GM12878 (cell line): Measurements from ENCODE around the gene ZNF148. TPM values are rescaled to one million over a fixed set of nuclear protein-coding genes. Genes with fewer than 3 reads are reported as not detected.
A peak's percentile ranks its signal among the peaks of the same experiment; 100 is the strongest.

Source experiments
- ATAC-seq: fragments of 200-7000 bp; cut with Tn5 transposase; 3 replicates; pipeline ENCODE4 v1.9.1; 2020; ENCODE audit warnings: mild to moderate bottlenecking, moderate library complexity
- BruUV-seq: library from RNA; stranded (reverse); fragments of 400-500 nt; replicated peaks from 2 replicates; lab custom pipeline; 2021; lab: Mats Ljungman, UMichigan
- CTCF ChIA-PET: fragments of 300-600 bp; sonication (Branson Sonifier 250); formaldehyde crosslinking; extraction: SDS; loops from one replicate; lab custom pipeline; 2021; ENCODE audit warnings: inconsistent platforms; lab: Yijun Ruan, JAX
- POLR2A ChIA-PET: fragments of 350-600 bp; formaldehyde crosslinking; extraction: SDS; loops from one replicate; lab custom pipeline; 2021; ENCODE audit warnings: inconsistent platforms; lab: Charles Lee
- RAD21 ChIA-PET: fragments of 300-600 bp; sonication (Branson Sonifier 250); formaldehyde crosslinking; loops from one replicate; lab custom pipeline; 2023; ENCODE audit warnings: antibody characterized with exemption; ENCODE audit not compliant: unreplicated experiment; lab: Charles Lee
- SMC1A ChIA-PET: fragments of 300-600 bp; sonication (Branson Sonifier 250); formaldehyde crosslinking; loops from one replicate; lab custom pipeline; 2023; ENCODE audit not compliant: unreplicated experiment, uncharacterized antibody; lab: Charles Lee
- DNase-seq: peaks from one replicate; pipeline ENCODE4 v3.0.0-alpha.2; 2011; ENCODE audit warnings: low read depth, low spot score
- FAIRE-seq: peaks from 3 replicates; lab custom pipeline; 2011; peaks lifted over from hg19 to GRCh38; lab: Jason Lieb, UNC
- H2AFZ ChIP-seq: 2 replicates; pipeline ENCODE4 v1.6.0; 2011; ENCODE audit warnings: low read depth, low read length, control low read depth; ENCODE audit not compliant: control insufficient read depth
- H3K27ac ChIP-seq: 2 replicates; pipeline ENCODE4 v1.5.1; 2011; ENCODE audit warnings: control low read depth; ENCODE audit not compliant: control insufficient read depth, insufficient read depth
- H3K27me3 ChIP-seq, 2 experiments: replicated peaks in 1 of 2; 2 replicates each; pipeline versions ENCODE4 v1.6.0 to v1.6.1; 2011; ENCODE audit warnings: low read length in 1 of 2; ENCODE audit not compliant: control insufficient read depth in 2 of 2, insufficient read depth in 2 of 2
- H3K36me3 ChIP-seq, 2 experiments: 2 replicates each; pipeline ENCODE4 v1.5.1; 2011; ENCODE audit warnings: low read length in 1 of 2; ENCODE audit not compliant: control insufficient read depth in 2 of 2, insufficient read depth in 2 of 2
- H3K4me1 ChIP-seq: 2 replicates; pipeline ENCODE4 v1.6.1; 2011; ENCODE audit warnings: mild to moderate bottlenecking, low read length, moderate library complexity, mixed read lengths; ENCODE audit not compliant: control insufficient read depth, insufficient read depth
- H3K4me2 ChIP-seq: 2 replicates; pipeline ENCODE4 v1.6.0; 2011; ENCODE audit warnings: control low read depth; ENCODE audit not compliant: control insufficient read depth, insufficient read depth
- H3K4me3 ChIP-seq: fragments of 200-600 bp; sonication (generic); 2 replicates; pipeline ENCODE4 v1.5.1; 2016
- H3K79me2 ChIP-seq: 2 replicates; pipeline ENCODE4 v1.6.0; 2011; ENCODE audit warnings: low read length; ENCODE audit not compliant: control insufficient read depth, insufficient read depth
- H3K9ac ChIP-seq: 2 replicates; pipeline ENCODE4 v1.8.0; 2011; ENCODE audit warnings: low read length, control low read depth, mixed read lengths; ENCODE audit not compliant: control insufficient read depth, insufficient read depth
- H3K9me3 ChIP-seq: replicated peaks from 3 replicates; pipeline ENCODE4 v1.5.1; 2011; ENCODE audit warnings: mild to moderate bottlenecking, low read length; ENCODE audit not compliant: control insufficient read depth, insufficient read depth
- H4K20me1 ChIP-seq: 2 replicates; pipeline ENCODE4 v1.6.0; 2011; ENCODE audit not compliant: control insufficient read depth, insufficient read depth
- HDAC6 ChIP-seq: fragments of 200-600 bp; sonication (generic); IDR thresholded peaks from one replicate; pipeline ENCODE4 v1.8.0; 2017; ENCODE audit warnings: antibody characterized with exemption; ENCODE audit not compliant: unreplicated experiment
- HDGF ChIP-seq: fragments of 450-650 bp; IDR thresholded peaks from 2 replicates; pipeline ENCODE4 v1.6.1; 2016; ENCODE audit warnings: antibody characterized with exemption
- IRF5 ChIP-seq: fragments of 450-650 bp; IDR thresholded peaks from 2 replicates; pipeline ENCODE4 v1.6.1; 2017; ENCODE audit warnings: borderline replicate concordance
- JUND ChIP-seq: IDR thresholded peaks from 2 replicates; pipeline ENCODE4 v1.6.1; 2012; ENCODE audit warnings: low read depth, mild to moderate bottlenecking, low read length, improper control_type of control experiment, moderate library complexity
- MLLT1 ChIP-seq: fragments of 450-650 bp; IDR thresholded peaks from 2 replicates; pipeline ENCODE4 v1.6.1; 2016; ENCODE audit warnings: mild to moderate bottlenecking
- NR2C2 ChIP-seq: IDR thresholded peaks from 2 replicates; pipeline ENCODE4 v1.6.1; 2011; ENCODE audit warnings: borderline replicate concordance, low read depth; ENCODE audit not compliant: control insufficient read depth, insufficient read length
- POLR2AphosphoS2 ChIP-seq: IDR thresholded peaks from 2 replicates; pipeline ENCODE4 v1.6.1; 2011; ENCODE audit warnings: low read depth, mild to moderate bottlenecking, low read length, improper control_type of control experiment, moderate library complexity
- RBBP5 ChIP-seq: fragments of 200-600 bp; sonication (generic); conservative IDR thresholded peaks from 2 replicates; pipeline ENCODE4 v1.6.1; 2016
- SIN3A ChIP-seq: IDR thresholded peaks from 2 replicates; pipeline ENCODE4 v1.6.1; 2012; ENCODE audit warnings: low read depth, low read length, improper control_type of control experiment
- SMAD5 ChIP-seq: IDR thresholded peaks from 2 replicates; pipeline ENCODE4 v1.6.1; 2016; ENCODE audit warnings: antibody characterized with exemption, low read depth
- TCF12 ChIP-seq: IDR thresholded peaks from 2 replicates; pipeline ENCODE4 v1.6.1; 2011; ENCODE audit warnings: low read depth, mild to moderate bottlenecking, low read length
- USF1 ChIP-seq: IDR thresholded peaks from 2 replicates; pipeline ENCODE4 v1.6.1; 2011; ENCODE audit warnings: borderline replicate concordance, low read depth, mild to moderate bottlenecking, moderate library complexity, mixed read lengths, low read length; ENCODE audit not compliant: insufficient read depth; ENCODE audit errors: extremely low read length
- WGBS: methylation state at CpG from one replicate; pipeline ENCODE4 v1.1.6; 2016; ENCODE audit warnings: low lambda C conversion rate; ENCODE audit not compliant: insufficient replicate concordance, insufficient coverage; ENCODE audit errors: missing lambda C conversion rate; 5-methylcytosine and 5-hydroxymethylcytosine counted together
- in situ Hi-C: fragments of 300-500 bp; cut with MboI; formaldehyde crosslinking; loops from 9 replicates; pipeline ENCODE4 v1.14.3; 2018; ENCODE audit warnings: mixed read lengths
- intact Hi-C: fragments of 100-400 bp; cut with micrococcal nuclease; formaldehyde crosslinking; loops from one replicate; pipeline ENCODE4 v1.14.2; 2022; ENCODE audit not compliant: unreplicated experiment
- polyA plus RNA-seq, 11 experiments: library from polyadenylated mRNA; depleted of rRNA in 4 of 11; unstranded in 6 of 11; stranded (reverse) in 5 of 11; fragments of >200 nt; fragmentation: Nextera tagmentation in 4 of 11; fragmentation: Illumina TruSeq in 1 of 11; extraction: Ambion mirVana in 4 of 11; extraction: Trizol in 1 of 11; gene quantifications; 1 replicate in 1 of 11; 2 replicates in 10 of 11; pipeline versions ENCODE4 v1.2.1 to v1.2.3, GENCODE V29; 2011 to 2016; ENCODE audit warnings: inconsistent platforms in 2 of 11, missing spikeins in 2 of 11, low read depth in 1 of 11
- total RNA-seq, 4 experiments: library from RNA; depleted of rRNA in 3 of 4; stranded (reverse); fragments of >200 nt in 3 of 4; fragmentation: Illumina TruSeq in 1 of 4; extraction: Trizol in 1 of 4; gene quantifications; 2 replicates each; pipeline versions ENCODE4 v1.2.1 to v1.2.3, GENCODE V29; 2013 to 2021

Gene ZNF148
- total and polyA plus RNA-seq, 10 of the 15 experiments (the other 5 are each of a cell fraction or from before 2014, with no cell fraction given), result 8.6 to 40.4 (median 26.7) TPM

- TF ChIP-seq USF1 (no peak), TCF12 (0 out of 2 replicates have a peak, but pooled peaks have one; percentile 15), POLR2AphosphoS2 (no peak), SIN3A (no peak), HDGF (no peak), MLLT1 (no peak), NR2C2 (no peak)
Observed at GRCh38 chr3:125381743-125382142, 6.6 kb upstream of the ZNF148 start (continued).

GRCh38 chr3:125381314-125381713 lies 6.2 kb upstream of the ZNF148 start:
- no peak overlapping the region for H3K9ac ChIP-seq
- CTCF ChIA-PET, result interaction anchor here (1.1 to 1.5 kb wide), 3 partner anchors 14 to 386 kb away, joined by 3 to 5 read pairs (median 3); no protein-coding TSS in a partner anchor

More at GRCh38 chr3:125381314-125381713, 6.2 kb upstream of the ZNF148 start:
- ChIA-PET RAD21 (interaction anchor here (1.2 kb wide), 2 partner anchors 224 to 447 kb away, joined by 3 read pairs; partner anchors contain the start of gene MUC13), POLR2A (no interaction called here), SMC1A (interaction anchor here (0.7 to 1.6 kb wide), 7 partner anchors 18 to 205 kb away, joined by 3 to 5 read pairs (median 3); no protein-coding TSS in a partner anchor)
- in situ Hi-C loops, result no loop called here
- no peak for TF ChIP-seq HDAC6
- no peak for TF ChIP-seq TCF12
- no peak for TF ChIP-seq JUND
- TF ChIP-seq IRF5, result no peak
- TF ChIP-seq SMAD5, result no peak
- TF ChIP-seq RBBP5, result no peak
- Histone ChIP-seq H3K4me1 (no peaks in the 10 kb centered on the region), H4K20me1 (no peaks in the 10 kb centered on the region), H2AFZ (no peak overlapping the region), H3K9me3 (no peaks in the 10 kb centered on the region), H3K4me2 (no peak overlapping the region), H3K79me2 (no peaks in the 10 kb centered on the region), H3K36me3 (no peaks in the 10 kb centered on the region), H3K27me3 (no peaks in the 10 kb centered on the region), H3K4me3 (no peak overlapping the region), H3K27ac (no peak overlapping the region)
- no TSS peak for BruUV-seq
- intact Hi-C loops, result no loop called here
- WGBS, result 53% methylated on average over 2 of the region's 2 CpGs
- FAIRE-seq (no peak), DNase-seq (no peak), ATAC-seq (peak; percentile 23)
